GM19438 (cell line): Measurements from ENCODE around the gene PKP3.
"Not testable (repeated sequence)": the region's sequence is repeated elsewhere in the genome, so short reads cannot be mapped to it uniquely, and the experiment has no call there.

Source experiments
- ATAC-seq: cut with Tn5 transposase; IDR thresholded peaks from one replicate; pipeline ENCODE4 v1.9.1; 2021; ENCODE audit warnings: low read depth; ENCODE audit not compliant: unreplicated experiment

The PKP3 gene

GRCh38 chr11:394034-394857 lies at the start of gene PKP3:
Gene PKP3 (plus strand): TSS chr11:394209. CDS start chr11:394293, 84 bp downstream.
- no peak for ATAC-seq

DNA sequence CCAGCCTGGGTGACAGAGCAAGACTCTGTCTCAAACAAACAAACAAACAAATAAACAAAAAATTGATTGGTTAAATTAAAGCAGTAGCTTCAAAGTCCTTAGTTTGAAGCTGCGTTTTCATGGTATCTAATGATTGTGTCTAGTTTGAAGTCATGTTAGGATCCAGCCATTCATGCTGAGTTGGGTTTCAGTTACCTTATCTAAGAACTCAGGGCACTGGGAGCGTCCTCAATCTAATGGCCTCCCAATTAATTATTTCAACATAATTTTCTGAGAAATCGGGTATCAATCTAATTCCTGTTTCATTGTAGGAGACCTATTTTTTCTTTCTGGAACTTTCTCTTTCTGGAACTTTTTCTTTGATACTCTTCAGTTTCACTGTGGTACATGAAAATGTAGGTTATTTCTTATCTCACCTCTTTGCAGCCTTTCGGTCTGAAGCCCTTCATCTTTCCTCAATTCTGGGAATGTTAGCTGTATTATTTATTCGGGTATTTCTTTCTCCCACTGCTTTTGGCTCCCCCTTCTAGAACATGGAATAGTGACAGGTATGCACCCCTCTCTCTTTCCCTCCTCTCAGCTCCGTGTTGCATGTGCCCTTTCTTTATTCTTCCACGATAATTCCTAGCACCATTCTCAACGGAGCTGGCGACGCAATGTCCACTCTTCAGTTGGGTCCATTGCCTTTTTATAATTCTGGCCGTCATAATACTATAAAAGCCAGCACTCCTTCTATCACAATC lies 49.0 kb upstream of the PKP3 start:
- ATAC-seq: no peak

DNA sequence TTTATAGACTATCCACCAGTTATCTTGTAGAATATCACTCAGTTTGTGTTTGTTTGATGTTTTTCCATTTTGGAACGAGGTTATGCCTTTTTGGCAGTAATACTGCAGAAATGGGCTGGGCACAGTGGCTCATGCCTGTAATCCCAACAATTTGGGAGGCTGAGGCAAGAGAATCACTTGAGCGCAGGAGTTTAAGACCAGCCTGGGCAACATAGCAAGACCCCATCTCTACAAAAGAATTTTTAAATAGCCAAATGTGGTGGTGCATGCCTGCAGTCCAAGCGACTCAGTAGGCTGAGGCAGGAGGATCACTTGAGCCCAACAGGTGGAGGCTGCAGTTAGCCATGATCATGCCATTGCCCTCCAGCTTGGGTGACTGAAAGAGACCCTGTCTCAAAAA lies 47.5 kb upstream of the PKP3 start:
- ATAC-seq: no peak

- not testable (repeated sequence) for ATAC-seq
These were observed 44.6 kb upstream of the PKP3 start for GRCh38 chr11:349270-349954.

DNA sequence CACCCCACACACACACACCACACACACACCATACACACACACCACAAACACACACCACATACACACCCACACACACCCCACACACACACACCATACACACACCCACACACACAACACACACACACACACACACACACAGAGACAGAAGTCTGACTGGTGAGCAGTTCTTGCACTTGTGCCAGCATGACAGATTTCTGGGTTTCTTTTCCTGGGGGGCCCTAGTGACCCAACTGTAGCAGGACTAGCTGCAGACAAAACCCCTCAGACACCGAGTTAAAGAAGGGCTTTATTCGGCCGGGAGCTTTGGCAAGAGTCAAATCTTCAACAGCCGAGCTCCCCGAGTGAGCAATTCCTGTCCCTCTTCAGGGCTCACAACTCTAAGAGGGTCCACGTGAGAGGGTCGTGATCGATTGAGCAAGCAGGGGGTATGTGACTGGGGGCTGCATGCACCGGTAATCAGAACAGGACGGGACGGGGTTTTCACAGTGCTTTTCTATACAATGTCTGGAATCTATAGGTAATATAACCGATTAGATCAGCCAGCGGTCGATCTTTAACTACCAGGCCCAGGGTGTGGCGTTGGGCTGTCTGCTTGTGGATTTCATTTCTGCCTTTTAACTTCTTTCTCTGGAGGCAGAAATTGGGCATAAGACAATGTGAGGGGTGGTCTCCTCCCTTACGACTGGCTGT lies 43.8 kb upstream of the PKP3 start:
- ATAC-seq: not testable (repeated sequence)

DNA sequence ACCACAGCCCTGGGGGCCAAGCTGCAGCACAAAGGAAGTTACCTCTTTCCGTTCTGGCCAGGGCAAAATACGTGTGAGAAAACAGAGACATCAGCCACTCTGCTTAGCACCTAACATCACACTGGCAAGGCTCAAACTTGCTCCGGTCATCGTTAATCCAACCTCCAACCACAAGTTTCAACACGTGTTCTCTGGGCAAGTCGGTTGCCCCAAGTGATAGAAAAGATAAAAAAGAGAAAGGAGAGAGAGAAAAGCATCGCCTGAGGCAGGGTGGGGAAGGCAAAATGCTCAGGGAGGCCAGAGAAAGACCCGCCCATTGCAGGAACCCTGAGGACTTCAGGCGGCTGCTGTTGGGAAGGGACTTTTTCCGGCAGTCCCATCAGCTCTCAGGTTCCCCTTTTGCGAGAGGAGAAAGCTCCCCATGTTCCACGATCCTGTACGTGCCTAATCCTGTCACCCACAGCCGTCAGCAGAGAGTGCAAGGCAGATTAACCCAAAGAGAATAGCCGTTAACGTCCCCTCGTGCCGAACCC lies 43.2 kb upstream of the PKP3 start:
- no peak for ATAC-seq

DNA sequence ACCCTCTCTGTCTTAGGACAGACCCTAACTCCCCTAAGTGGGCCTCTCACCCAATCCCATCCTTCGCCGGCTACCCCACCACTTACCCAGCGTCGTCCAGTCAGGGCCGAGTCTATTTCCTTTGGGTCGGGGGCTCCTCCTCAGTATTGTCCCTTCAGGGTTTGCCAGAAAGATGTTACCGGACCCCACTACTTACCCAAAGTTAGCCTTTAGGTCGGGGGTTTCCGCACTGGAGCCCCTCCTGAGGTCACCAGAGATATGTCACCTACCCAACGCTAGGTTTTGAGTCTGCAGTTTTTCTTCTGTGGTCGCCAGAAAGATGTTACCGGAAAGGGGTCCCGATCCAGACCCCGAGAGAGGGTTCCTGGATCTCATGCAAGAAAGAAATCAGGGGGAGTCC lies 42.6 kb upstream of the PKP3 start:
- no peak for ATAC-seq

DNA sequence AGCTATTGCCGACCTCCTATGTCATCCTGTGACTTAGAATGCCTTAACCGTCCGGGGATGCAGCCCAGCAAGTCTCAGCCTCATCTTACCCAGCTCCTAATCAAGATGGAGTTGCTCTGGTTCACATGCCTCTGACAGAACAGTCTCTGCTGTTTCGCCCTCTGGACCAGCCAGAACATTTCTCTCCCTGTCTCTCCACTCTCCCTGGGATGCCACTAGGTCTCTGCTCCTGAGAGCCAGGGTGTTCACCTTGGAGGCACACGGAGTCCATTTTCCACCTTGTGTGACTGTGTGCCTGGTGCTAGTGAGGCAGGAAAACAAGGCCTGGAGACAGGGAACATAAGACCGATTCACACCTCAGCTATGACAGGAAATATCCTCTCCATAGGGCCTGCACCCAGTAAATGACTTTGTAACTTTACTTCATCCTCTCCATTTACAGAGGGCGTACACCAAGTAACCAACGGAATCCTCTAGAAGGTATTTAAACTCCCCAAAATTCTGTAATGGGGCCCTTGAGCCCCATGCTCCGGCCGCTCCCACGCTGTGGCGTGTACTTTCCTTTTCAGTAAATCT lies 41.5 kb upstream of the PKP3 start:
- ATAC-seq: no peak

- no peak for ATAC-seq
These were observed 40.7 kb upstream of the PKP3 start for GRCh38 chr11:353179-353873.

- peak; percentile 47 for ATAC-seq
These were observed 38.2 kb upstream of the PKP3 start for GRCh38 chr11:355581-356458.

DNA sequence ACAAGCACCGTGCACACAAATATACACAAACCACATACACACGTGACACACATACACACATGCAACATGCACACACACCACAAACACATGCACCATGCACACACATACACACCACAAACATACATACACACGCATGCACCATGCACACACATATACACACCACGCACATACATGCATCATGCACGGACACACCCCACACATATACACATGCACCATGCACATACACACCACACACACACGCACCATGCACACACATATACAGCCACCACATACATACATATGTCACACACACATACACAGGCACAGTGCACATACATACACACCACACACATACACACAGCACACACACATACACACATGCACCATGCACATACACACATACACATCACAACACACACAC lies 37.4 kb upstream of the PKP3 start:
- ATAC-seq: no peak

DNA sequence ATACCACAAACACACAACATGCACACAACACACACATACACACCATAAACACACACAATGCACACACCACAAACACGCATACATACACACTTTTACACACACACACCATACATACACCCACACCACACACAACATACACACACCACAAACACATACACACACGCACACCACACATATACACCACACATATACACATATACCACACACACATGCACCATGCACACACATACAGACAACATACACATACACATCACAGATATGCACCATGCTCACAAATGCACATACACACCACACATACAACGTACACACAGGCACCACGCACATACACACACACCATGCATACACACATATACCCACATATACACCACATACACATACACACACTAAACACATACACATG lies 36.4 kb upstream of the PKP3 start:
- ATAC-seq: no peak

DNA sequence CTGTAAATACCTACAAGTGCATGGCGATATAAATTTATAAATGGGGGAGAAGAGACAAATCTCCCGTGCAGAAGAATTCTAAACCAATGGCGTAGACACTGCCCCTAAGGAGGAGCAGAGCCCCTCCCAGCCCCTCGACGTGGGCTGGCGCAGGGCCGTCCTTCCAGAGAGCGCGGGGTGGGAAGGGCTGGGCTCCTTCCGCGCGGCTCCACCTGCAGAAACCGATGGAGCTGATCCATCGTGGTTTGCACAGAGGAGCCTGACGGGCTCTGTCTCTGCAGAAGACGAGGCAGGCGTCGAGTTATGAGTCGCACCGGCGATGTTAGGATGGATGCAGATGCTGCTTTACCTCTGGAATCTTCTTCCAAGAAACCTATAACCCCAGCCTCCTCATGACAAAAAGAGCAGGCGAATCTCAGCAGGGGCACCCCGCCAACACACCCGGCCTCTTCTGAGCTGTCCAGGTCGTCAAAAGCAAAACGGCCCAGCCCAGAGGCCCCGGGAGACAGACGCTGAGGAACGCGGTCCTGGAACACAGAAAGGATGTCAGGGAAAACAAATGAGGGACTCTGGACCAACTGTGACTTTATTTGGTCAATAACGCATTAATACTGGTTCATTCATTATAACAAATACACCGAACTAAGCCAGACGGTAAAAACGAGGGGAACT lies 35.7 kb upstream of the PKP3 start:
- no peak for ATAC-seq

DNA sequence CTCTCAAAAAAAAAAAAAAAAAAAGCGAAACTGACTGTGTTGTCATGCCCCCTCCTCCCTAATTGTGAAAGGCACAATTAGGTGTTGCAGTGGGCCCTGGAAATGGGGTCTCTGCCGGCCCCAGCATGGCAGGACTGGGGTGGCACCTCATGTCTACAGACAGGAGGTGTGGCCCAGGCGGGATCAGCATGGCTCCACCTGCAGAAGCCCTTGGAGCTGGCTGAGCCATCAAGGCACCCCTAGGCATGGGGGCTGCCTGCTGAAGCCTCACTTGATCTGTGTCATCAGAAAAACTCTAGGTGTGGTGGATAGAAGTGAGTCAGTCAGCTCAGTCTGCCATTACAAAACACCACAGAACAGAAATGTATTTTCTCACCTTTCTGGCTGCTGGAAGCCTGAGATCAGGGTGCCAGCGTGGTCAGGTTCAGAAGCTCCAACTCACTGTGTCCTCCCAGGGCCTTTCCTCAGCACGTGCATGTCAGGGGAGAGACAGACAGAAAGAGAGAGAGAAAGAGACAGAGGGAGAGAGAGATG lies 34.8 kb upstream of the PKP3 start:
- no peak for ATAC-seq

DNA sequence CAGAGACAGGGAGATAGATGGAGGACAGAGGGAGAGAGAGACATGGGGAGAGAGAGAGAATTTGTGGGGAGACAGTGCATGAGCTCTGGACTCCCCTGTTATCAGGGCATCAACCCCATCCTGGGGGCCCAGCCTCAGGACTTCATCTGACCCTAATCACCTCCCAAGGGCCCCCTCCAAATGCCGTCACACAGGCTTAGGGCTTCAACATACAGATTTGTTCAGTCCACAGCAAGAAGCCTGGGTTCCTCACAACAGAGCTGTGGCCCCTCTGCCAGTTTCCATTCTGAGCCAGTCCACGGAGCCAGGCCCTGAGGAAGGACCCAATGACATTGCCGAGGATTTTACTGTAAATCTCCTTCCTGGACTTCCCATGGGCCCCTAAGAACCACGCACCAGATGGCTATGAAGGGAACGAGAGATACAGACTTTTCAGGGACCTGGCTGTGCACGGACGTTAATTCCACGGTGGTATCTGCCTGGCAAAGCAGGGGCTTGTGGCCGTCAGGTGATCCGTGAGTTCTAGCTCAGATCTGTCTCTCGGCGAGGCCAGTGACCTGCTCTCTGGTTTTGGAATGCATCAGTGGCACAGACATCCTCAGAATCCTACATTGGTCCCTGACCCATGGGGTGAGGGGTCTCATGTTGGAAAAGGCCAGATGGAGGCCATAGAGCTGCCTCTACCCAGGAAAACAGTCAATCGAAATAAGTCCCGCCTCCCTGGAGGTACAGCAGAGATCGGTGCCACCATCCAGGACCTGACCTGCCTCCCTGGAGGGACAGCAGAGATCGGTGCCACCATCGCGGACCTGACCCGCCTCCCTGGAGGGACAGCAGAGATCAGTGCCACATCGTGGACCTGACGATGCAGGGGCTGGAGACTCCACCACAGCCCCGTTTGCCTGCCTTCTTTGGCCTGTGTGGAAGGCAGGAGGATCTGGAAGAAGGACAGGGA lies 33.4 kb upstream of the PKP3 start:
- no peak for ATAC-seq

DNA sequence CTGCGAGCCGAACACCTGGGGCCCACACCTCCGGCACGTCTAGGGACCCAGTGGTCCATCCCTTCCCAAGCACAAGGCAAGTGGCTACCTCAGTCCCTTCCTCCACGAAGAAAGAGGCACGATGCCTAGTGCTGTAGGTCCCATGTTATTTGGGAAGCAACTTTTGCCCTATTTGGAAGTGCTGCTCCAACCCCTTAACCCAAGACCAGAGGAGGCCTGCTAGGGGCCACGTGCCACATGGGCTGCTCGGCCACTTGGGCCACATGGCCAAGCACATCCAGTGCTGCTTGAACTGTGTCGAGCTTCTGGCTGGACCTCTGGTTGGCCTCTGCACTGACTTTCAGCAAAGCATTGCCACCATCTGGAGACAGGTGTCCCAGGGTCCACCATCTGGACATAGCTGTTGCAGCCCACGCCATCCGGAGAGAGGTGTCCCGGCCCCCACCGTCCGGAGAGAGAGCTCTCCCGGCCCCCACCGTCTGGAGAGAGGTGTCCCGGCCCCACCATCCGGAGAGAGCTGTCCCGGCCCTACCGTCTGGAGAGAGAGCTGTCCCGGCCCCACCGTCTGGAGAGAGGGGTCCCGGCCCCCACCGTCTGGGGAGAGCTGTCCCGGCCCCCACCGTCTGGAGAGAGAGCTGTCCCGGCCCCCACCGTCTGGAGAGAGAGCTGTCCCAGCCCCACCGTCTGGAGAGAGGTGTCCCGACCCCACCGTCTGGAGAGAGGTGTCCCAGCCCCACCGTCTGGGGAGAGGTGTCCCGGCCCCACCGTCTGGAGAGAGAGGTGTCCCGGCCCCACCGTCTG lies 31.2 kb upstream of the PKP3 start:
- no peak for ATAC-seq
